A549 (cell line): ENCODE data around the gene EFCAB8.

Experiments used
- CEBPB ChIP-seq, 2 experiments: fragments of >200 bp in 1 of 2; sonication (Bioruptor Twin) in 1 of 2; formaldehyde crosslinking in 1 of 2; IDR thresholded peaks; 2 replicates each; pipeline ENCODE4 v1.6.1; 2012 to 2016
- CHD2 ChIP-seq: fragments of 150-350 bp; IDR thresholded peaks from 2 replicates; pipeline ENCODE4 v1.6.1; 2014; ENCODE audit warnings: low read length; ENCODE audit not compliant: partially characterized antibody
- CTCF ChIP-seq: fragments of >200 bp; sonication (Bioruptor Twin); formaldehyde crosslinking; IDR thresholded peaks from 3 replicates; pipeline ENCODE4 v1.5.1; 2016
- EP300 ChIP-seq, 2 experiments: fragments of >200 bp; sonication (Bioruptor Twin); formaldehyde crosslinking; IDR thresholded peaks; 2 replicates in 1 of 2; 3 replicates in 1 of 2; pipeline ENCODE4 v1.6.1; 2016 to 2017
- ESRRA ChIP-seq: fragments of 150-350 bp; IDR thresholded peaks from 2 replicates; pipeline ENCODE4 v1.6.1; 2014; ENCODE audit warnings: mild to moderate bottlenecking, low read length, borderline replicate concordance
- JUNB ChIP-seq: fragments of >200 bp; sonication (Bioruptor Twin); formaldehyde crosslinking; IDR thresholded peaks from 2 replicates; pipeline ENCODE4 v1.6.1; 2016
- MAX ChIP-seq: IDR thresholded peaks from 2 replicates; pipeline ENCODE4 v1.6.1; 2012
- POLR2A ChIP-seq: IDR thresholded peaks from 2 replicates; pipeline ENCODE4 v1.6.1; 2012; ENCODE audit warnings: mild to moderate bottlenecking, low read length
- TF ChIP-seq, protein P1 (sequence below): fragments of 150-350 bp; IDR thresholded peaks from 2 replicates; pipeline ENCODE4 v1.6.1; 2014; ENCODE audit warnings: low read depth, mild to moderate bottlenecking, low read length

DNA sequence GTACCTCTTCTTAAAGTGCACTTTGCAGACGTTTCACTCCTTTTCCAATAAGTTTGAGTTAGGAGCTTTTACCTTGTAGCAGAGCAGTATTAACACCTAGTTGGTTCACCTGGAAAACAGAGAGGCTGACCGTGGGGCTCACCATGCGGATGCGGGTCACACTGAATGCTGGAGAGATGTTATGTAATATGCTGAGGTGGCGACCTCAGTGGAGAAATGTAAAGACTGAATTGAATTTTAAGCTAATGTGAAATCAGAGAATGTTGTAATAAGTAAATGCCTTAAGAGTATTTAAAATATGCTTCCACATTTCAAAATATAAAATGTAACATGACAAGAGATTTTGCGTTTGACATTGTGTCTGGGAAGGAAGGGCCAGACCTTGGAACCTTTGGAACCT, 9.9 kb upstream of the EFCAB8 start:
- TF ChIP-seq POLR2A (no peak), MAX (no peak), ESRRA (no peak), CEBPB (IDR thresholded peaks at IDR 0.05) (no peak), CHD2 (no peak), JUNB (no peak), CTCF (no peak), EP300 (IDR thresholded peaks at IDR 0.05) (no peak)
- TF ChIP-seq, protein P1, sequence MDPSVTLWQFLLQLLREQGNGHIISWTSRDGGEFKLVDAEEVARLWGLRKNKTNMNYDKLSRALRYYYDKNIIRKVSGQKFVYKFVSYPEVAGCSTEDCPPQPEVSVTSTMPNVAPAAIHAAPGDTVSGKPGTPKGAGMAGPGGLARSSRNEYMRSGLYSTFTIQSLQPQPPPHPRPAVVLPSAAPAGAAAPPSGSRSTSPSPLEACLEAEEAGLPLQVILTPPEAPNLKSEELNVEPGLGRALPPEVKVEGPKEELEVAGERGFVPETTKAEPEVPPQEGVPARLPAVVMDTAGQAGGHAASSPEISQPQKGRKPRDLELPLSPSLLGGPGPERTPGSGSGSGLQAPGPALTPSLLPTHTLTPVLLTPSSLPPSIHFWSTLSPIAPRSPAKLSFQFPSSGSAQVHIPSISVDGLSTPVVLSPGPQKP = no peak
